ENCODE data around the gene PEAR1. TPM values are rescaled to one million over a fixed set of nuclear protein-coding genes. Genes with fewer than 3 reads are reported as not detected.

The PEAR1 gene
- total and polyA plus RNA-seq, 2 donors (not counting 1 experiment from before 2014, with no cell fraction given), result 0.03 TPM; not detected in 1

DNA sequence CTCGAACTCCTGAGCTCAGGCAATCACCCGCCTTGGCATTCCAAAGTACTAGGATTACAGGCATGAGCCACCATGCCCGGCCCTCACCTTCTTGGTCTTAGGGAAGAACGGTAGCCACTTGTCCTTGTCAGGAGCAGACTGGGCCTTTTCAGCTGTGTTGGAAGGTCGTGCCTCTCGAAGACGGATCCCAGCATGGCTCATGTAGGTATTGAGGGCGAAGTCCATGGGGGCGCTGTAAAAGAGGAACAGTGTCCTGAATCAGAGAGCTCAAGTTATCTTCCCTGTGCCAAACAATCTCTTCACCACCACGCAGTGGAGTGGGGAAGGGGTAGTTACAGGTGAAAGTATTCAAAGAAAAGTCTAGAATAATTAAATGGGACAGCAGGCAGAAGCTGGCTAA is 62.8 kb downstream of the PEAR1 start:
- H2AFZ ChIP-seq (ENCODE audit: insufficient read depth, low read depth, low read length, poor library complexity, severe bottlenecking), result no peak overlapping the region
- peaks cover 3 to 5% of the 10 kb centered on the region in 2 donors for H3K4me1 ChIP-seq (ENCODE audit: control insufficient read depth in 2 of 2, insufficient read depth in 2 of 2, low read length in 2 of 2)
- no peak for DNase-seq
- no peak for TF ChIP-seq EZH2 (IDR thresholded peaks at IDR 0.05; ENCODE audit: borderline replicate concordance, insufficient read depth, low read depth, low read length, poor library complexity, severe bottlenecking)
- TF ChIP-seq, protein P1, sequence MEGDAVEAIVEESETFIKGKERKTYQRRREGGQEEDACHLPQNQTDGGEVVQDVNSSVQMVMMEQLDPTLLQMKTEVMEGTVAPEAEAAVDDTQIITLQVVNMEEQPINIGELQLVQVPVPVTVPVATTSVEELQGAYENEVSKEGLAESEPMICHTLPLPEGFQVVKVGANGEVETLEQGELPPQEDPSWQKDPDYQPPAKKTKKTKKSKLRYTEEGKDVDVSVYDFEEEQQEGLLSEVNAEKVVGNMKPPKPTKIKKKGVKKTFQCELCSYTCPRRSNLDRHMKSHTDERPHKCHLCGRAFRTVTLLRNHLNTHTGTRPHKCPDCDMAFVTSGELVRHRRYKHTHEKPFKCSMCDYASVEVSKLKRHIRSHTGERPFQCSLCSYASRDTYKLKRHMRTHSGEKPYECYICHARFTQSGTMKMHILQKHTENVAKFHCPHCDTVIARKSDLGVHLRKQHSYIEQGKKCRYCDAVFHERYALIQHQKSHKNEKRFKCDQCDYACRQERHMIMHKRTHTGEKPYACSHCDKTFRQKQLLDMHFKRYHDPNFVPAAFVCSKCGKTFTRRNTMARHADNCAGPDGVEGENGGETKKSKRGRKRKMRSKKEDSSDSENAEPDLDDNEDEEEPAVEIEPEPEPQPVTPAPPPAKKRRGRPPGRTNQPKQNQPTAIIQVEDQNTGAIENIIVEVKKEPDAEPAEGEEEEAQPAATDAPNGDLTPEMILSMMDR (IDR thresholded peaks at IDR 0.05), result no peak
- CTCF ChIA-PET, result no interaction called here
- intact Hi-C loops (cut with micrococcal nuclease), result no loop called here
- no peaks in the 10 kb centered on the region for H4K20me1 ChIP-seq (ENCODE audit: control insufficient read depth, insufficient read depth, low read length, poor library complexity, severe bottlenecking)
- no peaks in the 10 kb centered on the region for H3K27me3 ChIP-seq (replicated peaks in 1 of 4; ENCODE audit: control extremely low read depth in 1 of 4, control insufficient read depth in 3 of 4, insufficient read depth in 4 of 4, low read length in 3 of 4)
- peaks cover 0 to 3% of the 10 kb centered on the region in 2 experiments for H3K36me3 ChIP-seq (replicated peaks in 1 of 2; ENCODE audit: control extremely low read depth in 1 of 2, control insufficient read depth in 1 of 2, extremely low read depth in 1 of 2, insufficient read depth in 2 of 2, low read length in 1 of 2)
- no peak overlapping the region for H3K9ac ChIP-seq (ENCODE audit: low read length)
- 86% methylated on average over 7 of the region's 10 CpGs for WGBS (ENCODE audit: insufficient coverage)
- ATAC-seq (ENCODE audit: low read depth), result no peak
- no peak overlapping the region for H3K27ac Mint-ChIP-seq
- H3K4me3 ChIP-seq (ENCODE audit: control extremely low read depth in 1 of 5, extremely low read depth in 1 of 5, insufficient read depth in 1 of 5, low read depth in 2 of 5, low read length in 4 of 5), result no peak overlapping the region
- POLR2A ChIA-PET, result no interaction called here
- H3K4me3 Mint-ChIP-seq, result no peak overlapping the region
- no peaks in the 10 kb centered on the region for H3K9me3 Mint-ChIP-seq (ENCODE audit: insufficient read depth)
- H3K79me2 ChIP-seq (ENCODE audit: control insufficient read depth, insufficient read depth, low read length), result no peaks in the 10 kb centered on the region
- H3K4me2 ChIP-seq (replicated peaks; ENCODE audit: low read depth, low read length, poor library complexity, severe bottlenecking), result no peak overlapping the region
- no peaks in the 10 kb centered on the region for H3K9me3 ChIP-seq (ENCODE audit: control extremely low read depth in 1 of 3, control insufficient read depth in 2 of 3, insufficient read depth in 1 of 3, low read length in 2 of 3)
- peaks cover 8% of the 10 kb centered on the region for H3K4me1 Mint-ChIP-seq
- H3K27ac ChIP-seq (ENCODE audit: low read length in 2 of 2), result no peak overlapping the region
- H3K27me3 Mint-ChIP-seq, result no peaks in the 10 kb centered on the region

DNA sequence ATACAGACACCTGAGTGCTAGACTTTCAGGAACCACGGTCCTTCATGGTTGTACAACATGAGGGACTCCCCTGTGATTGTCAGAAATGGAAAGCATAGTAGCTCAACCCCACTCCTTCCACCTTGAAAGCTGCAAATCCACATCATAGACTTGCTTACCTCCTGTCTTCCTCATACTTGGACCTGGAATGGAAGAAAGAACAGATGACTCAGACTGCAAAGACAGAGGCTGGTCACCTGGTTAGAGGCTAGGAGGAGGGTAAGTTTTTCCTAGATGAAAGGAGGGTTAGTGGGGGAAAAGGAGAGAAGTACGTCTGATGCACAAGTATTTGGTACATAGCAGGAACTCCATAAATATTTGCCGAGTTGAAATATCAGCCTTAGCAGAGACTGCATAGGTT is 64.1 kb downstream of the PEAR1 start:
- no peak overlapping the region for H3K27ac ChIP-seq (ENCODE audit: low read length in 2 of 2)
- peaks cover 3 to 5% of the 10 kb centered on the region in 2 donors for H3K4me1 ChIP-seq (ENCODE audit: control insufficient read depth in 2 of 2, insufficient read depth in 2 of 2, low read length in 2 of 2)
- DNase-seq, result no peak
- H3K9ac ChIP-seq (ENCODE audit: low read length), result no peak overlapping the region
- TF ChIP-seq, protein P1 (IDR thresholded peaks at IDR 0.05), result no peak
- TF ChIP-seq EZH2 (IDR thresholded peaks at IDR 0.05; ENCODE audit: borderline replicate concordance, insufficient read depth, low read depth, low read length, poor library complexity, severe bottlenecking), result no peak
- Mint-ChIP-seq H3K27ac (no peak overlapping the region), H3K9me3 (ENCODE audit: insufficient read depth) (no peaks in the 10 kb centered on the region), H3K27me3 (no peaks in the 10 kb centered on the region), H3K4me1 (peaks cover 12% of the 10 kb centered on the region), H3K4me3 (no peak overlapping the region)
- H3K27me3 ChIP-seq (replicated peaks in 1 of 4; ENCODE audit: control extremely low read depth in 1 of 4, control insufficient read depth in 3 of 4, insufficient read depth in 4 of 4, low read length in 3 of 4), result no peaks in the 10 kb centered on the region
- no peak overlapping the region for H3K4me2 ChIP-seq (replicated peaks; ENCODE audit: low read depth, low read length, poor library complexity, severe bottlenecking)
- no peak for ATAC-seq (ENCODE audit: low read depth)
- H3K4me3 ChIP-seq (ENCODE audit: control extremely low read depth in 1 of 5, extremely low read depth in 1 of 5, insufficient read depth in 1 of 5, low read depth in 2 of 5, low read length in 4 of 5), result no peak overlapping the region
- ChIA-PET CTCF (no interaction called here), POLR2A (no interaction called here)
- H3K79me2 ChIP-seq (ENCODE audit: control insufficient read depth, insufficient read depth, low read length), result no peaks in the 10 kb centered on the region
- no peaks in the 10 kb centered on the region for H4K20me1 ChIP-seq (ENCODE audit: control insufficient read depth, insufficient read depth, low read length, poor library complexity, severe bottlenecking)
- no peak overlapping the region for H2AFZ ChIP-seq (ENCODE audit: insufficient read depth, low read depth, low read length, poor library complexity, severe bottlenecking)
- intact Hi-C loops (cut with micrococcal nuclease), result no loop called here
- H3K36me3 ChIP-seq (replicated peaks in 1 of 2; ENCODE audit: control extremely low read depth in 1 of 2, control insufficient read depth in 1 of 2, extremely low read depth in 1 of 2, insufficient read depth in 2 of 2, low read length in 1 of 2), result peaks cover 0 to 3% of the 10 kb centered on the region in 2 experiments
- 94% methylated on average over 3 of the region's 3 CpGs for WGBS (ENCODE audit: insufficient coverage)
- peaks cover 0 to 5% (median 5%) of the 10 kb centered on the region in 3 donors for H3K9me3 ChIP-seq (ENCODE audit: control extremely low read depth in 1 of 3, control insufficient read depth in 2 of 3, insufficient read depth in 1 of 3, low read length in 2 of 3)

All from B cell (primary cell).